Panc1 (cell line): ENCODE measurements around the gene CENPT. TPM values are rescaled to one million over a fixed set of nuclear protein-coding genes. Genes with fewer than 3 reads are reported as not detected.

Experiments used
- ATAC-seq: fragments of 200-7000 bp; cut with Tn5 transposase; 2 replicates; pipeline ENCODE4 v1.9.1; 2020; ENCODE audit warnings: mild to moderate bottlenecking, moderate library complexity
- BruUV-seq: library from RNA; stranded (reverse); fragments of 400-500 nt; replicated peaks from 2 replicates; lab custom pipeline; 2021; lab: Mats Ljungman, UMichigan
- CTCF ChIA-PET: fragments of 300-600 bp; sonication (Branson Sonifier 250); formaldehyde crosslinking; loops from one replicate; lab custom pipeline; 2022; ENCODE audit warnings: antibody characterized with exemption; lab: Charles Lee
- POLR2A ChIA-PET: fragments of 300-600 bp; sonication (Branson Sonifier 250); formaldehyde crosslinking; loops from one replicate; lab custom pipeline; 2022; ENCODE audit warnings: antibody characterized with exemption; lab: Charles Lee
- DNase-seq: peaks from one replicate; pipeline ENCODE4 v3.0.0-alpha.2; 2010; ENCODE audit warnings: low read depth, low spot score
- H3K27ac ChIP-seq: 2 replicates; pipeline ENCODE4 v1.5.1; 2011; ENCODE audit warnings: mild to moderate bottlenecking, low read length, inconsistent platforms
- H3K27me3 ChIP-seq: fragments of 200-500 bp; sonication (Bioruptor generic); 2 replicates; pipeline ENCODE4 v1.6.0; 2014; ENCODE audit warnings: low read length, inconsistent platforms; ENCODE audit not compliant: control insufficient read depth, insufficient read depth
- H3K36me3 ChIP-seq: fragments of 200-500 bp; sonication (Bioruptor generic); 2 replicates; pipeline ENCODE4 v1.5.1; 2014; ENCODE audit warnings: inconsistent platforms, mild to moderate bottlenecking, low read length, moderate library complexity; ENCODE audit not compliant: control insufficient read depth, insufficient read depth
- H3K4me1 ChIP-seq: 2 replicates; pipeline ENCODE4 v1.5.1; 2011; ENCODE audit warnings: inconsistent platforms, mild to moderate bottlenecking, low read length, moderate library complexity; ENCODE audit not compliant: control insufficient read depth, insufficient read depth
- H3K4me3 ChIP-seq, 2 experiments: 2 replicates each; pipeline ENCODE4 v1.5.1; 2011 to 2012; ENCODE audit warnings: low read depth in 2 of 2, low read length in 2 of 2, mild to moderate bottlenecking in 2 of 2, inconsistent platforms in 1 of 2, moderate library complexity in 1 of 2
- H3K9me3 ChIP-seq: fragments of 200-500 bp; sonication (Bioruptor generic); 2 replicates; pipeline ENCODE4 v1.5.1; 2014; ENCODE audit warnings: low read depth, mild to moderate bottlenecking, inconsistent platforms, low read length, moderate library complexity; ENCODE audit not compliant: control insufficient read depth, insufficient read depth
- POLR2AphosphoS5 ChIP-seq: IDR thresholded peaks from 2 replicates; pipeline ENCODE4 v1.6.1; 2012; ENCODE audit warnings: mild to moderate bottlenecking, low read depth, low read length, moderate library complexity
- SIN3A ChIP-seq: IDR thresholded peaks from 2 replicates; pipeline ENCODE4 v1.6.1; 2012; ENCODE audit warnings: low read depth, mild to moderate bottlenecking, low read length, moderate library complexity, borderline replicate concordance; ENCODE audit not compliant: insufficient read depth
- TCF7L2 ChIP-seq: IDR thresholded peaks from 2 replicates; pipeline ENCODE4 v1.6.1; 2011; ENCODE audit warnings: mild to moderate bottlenecking, low read depth, low read length, inconsistent platforms
- in situ Hi-C: cut with HindIII; loops from 2 replicates; pipeline ENCODE4 v1.10.0; 2016; ENCODE audit warnings: low sequenced_read_pairs, low pct_unique_long_range_greater_than_20kb
- intact Hi-C: fragments of 100-400 bp; cut with micrococcal nuclease; formaldehyde crosslinking; loops from one replicate; pipeline ENCODE4 v1.10.0; 2022; ENCODE audit not compliant: unreplicated experiment
- total RNA-seq: library from RNA; stranded (reverse); gene quantifications from one replicate; pipeline ENCODE4 v1.2.1, GENCODE V29; 2021; ENCODE audit not compliant: unreplicated experiment
- TF ChIP-seq, protein P1 (sequence below): fragments of 450-650 bp; IDR thresholded peaks from 2 replicates; pipeline ENCODE4 v1.5.1; 2017; ENCODE audit warnings: mild to moderate bottlenecking
- TF ChIP-seq, protein P2 (sequence below), 2 experiments: IDR thresholded peaks; 2 replicates each; pipeline ENCODE4 v1.6.1; 2011 to 2012; ENCODE audit warnings: low read depth in 2 of 2, control low read depth in 1 of 2, low read length in 1 of 2, mild to moderate bottlenecking in 1 of 2, moderate library complexity in 1 of 2; ENCODE audit not compliant: insufficient read depth in 1 of 2

Gene CENPT
- total RNA-seq, 1 experiment from 2014 or later: 43.4 TPM

DNA sequence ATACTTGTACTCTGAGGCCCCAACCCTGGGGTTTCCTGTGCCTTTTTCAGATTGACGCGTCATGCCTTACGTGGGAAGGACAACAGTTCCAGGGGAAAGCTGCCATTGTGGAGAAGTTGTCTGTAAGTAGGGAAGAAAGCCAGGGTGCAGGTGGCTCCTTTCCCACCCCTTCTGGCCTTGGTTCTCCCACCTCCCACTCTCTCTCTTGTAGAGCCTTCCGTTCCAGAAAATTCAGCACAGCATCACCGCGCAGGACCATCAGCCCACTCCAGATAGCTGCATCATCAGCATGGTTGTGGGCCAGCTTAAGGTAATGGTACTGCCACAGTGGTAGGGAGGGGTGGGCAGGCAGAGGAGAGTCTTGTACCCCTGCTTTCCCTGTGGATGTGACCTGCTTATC, 20.8 kb upstream of the CENPT start:
- TF ChIP-seq SIN3A (no peak), TCF7L2 (no peak), POLR2AphosphoS5 (no peak)
- TF ChIP-seq, protein P1, sequence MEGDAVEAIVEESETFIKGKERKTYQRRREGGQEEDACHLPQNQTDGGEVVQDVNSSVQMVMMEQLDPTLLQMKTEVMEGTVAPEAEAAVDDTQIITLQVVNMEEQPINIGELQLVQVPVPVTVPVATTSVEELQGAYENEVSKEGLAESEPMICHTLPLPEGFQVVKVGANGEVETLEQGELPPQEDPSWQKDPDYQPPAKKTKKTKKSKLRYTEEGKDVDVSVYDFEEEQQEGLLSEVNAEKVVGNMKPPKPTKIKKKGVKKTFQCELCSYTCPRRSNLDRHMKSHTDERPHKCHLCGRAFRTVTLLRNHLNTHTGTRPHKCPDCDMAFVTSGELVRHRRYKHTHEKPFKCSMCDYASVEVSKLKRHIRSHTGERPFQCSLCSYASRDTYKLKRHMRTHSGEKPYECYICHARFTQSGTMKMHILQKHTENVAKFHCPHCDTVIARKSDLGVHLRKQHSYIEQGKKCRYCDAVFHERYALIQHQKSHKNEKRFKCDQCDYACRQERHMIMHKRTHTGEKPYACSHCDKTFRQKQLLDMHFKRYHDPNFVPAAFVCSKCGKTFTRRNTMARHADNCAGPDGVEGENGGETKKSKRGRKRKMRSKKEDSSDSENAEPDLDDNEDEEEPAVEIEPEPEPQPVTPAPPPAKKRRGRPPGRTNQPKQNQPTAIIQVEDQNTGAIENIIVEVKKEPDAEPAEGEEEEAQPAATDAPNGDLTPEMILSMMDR: no peak
- TF ChIP-seq, protein P2, sequence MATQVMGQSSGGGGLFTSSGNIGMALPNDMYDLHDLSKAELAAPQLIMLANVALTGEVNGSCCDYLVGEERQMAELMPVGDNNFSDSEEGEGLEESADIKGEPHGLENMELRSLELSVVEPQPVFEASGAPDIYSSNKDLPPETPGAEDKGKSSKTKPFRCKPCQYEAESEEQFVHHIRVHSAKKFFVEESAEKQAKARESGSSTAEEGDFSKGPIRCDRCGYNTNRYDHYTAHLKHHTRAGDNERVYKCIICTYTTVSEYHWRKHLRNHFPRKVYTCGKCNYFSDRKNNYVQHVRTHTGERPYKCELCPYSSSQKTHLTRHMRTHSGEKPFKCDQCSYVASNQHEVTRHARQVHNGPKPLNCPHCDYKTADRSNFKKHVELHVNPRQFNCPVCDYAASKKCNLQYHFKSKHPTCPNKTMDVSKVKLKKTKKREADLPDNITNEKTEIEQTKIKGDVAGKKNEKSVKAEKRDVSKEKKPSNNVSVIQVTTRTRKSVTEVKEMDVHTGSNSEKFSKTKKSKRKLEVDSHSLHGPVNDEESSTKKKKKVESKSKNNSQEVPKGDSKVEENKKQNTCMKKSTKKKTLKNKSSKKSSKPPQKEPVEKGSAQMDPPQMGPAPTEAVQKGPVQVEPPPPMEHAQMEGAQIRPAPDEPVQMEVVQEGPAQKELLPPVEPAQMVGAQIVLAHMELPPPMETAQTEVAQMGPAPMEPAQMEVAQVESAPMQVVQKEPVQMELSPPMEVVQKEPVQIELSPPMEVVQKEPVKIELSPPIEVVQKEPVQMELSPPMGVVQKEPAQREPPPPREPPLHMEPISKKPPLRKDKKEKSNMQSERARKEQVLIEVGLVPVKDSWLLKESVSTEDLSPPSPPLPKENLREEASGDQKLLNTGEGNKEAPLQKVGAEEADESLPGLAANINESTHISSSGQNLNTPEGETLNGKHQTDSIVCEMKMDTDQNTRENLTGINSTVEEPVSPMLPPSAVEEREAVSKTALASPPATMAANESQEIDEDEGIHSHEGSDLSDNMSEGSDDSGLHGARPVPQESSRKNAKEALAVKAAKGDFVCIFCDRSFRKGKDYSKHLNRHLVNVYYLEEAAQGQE (IDR thresholded peaks at IDR 0.05; ENCODE audit: insufficient read depth in 1 of 2, low read depth in 2 of 2, low read length in 1 of 2): no peak
- BruUV-seq: no TSS peak
- intact Hi-C loops: no loop called here
- ChIA-PET POLR2A (no interaction called here), CTCF (no interaction called here)
- no peak overlapping the region for H3K4me3 ChIP-seq
- no peaks in the 10 kb centered on the region for H3K9me3 ChIP-seq
- in situ Hi-C loops: no loop called here
- no peak overlapping the region for H3K27ac ChIP-seq
- no peak for ATAC-seq
- no peaks in the 10 kb centered on the region for H3K27me3 ChIP-seq
- no peaks in the 10 kb centered on the region; the same call in none of the 2 replicates for H3K36me3 ChIP-seq
- peaks cover 6% of the 10 kb centered on the region for H3K4me1 ChIP-seq
- DNase-seq: no peak

DNA sequence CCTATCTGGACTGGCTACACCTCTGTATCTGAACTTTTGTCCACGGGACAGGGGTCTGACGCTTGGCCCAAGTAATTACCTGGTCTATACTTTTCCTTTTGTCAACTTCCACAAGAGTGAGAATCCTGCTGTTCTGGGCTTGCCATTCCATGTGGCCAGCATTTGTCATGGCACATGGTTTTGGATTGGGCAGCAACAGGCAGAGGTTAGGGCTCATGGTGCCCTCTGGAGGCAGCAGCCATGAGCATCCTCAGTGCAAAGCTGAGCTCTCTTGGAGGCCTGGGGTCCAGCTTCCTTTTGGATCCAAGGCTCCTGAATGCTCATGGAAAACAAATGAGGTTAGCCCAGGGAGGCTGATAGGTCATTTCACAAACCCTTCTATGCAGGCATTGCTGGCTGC, 17.8 kb upstream of the CENPT start:
- H3K4me1 ChIP-seq: no peaks in the 10 kb centered on the region
- intact Hi-C loops (no loop called here), in situ Hi-C loops (no loop called here)
- DNase-seq (no peak), ATAC-seq (peak; percentile 84; the same call in 1 of the 2 replicates)
- no peak overlapping the region for H3K4me3 ChIP-seq
- no peaks in the 10 kb centered on the region; the same call in none of the 2 replicates for H3K36me3 ChIP-seq
- BruUV-seq: no TSS peak
- H3K27ac ChIP-seq: no peak overlapping the region
- no peaks in the 10 kb centered on the region for H3K27me3 ChIP-seq
- no peaks in the 10 kb centered on the region for H3K9me3 ChIP-seq
- no peak for TF ChIP-seq POLR2AphosphoS5
- TF ChIP-seq TCF7L2: no peak
- TF ChIP-seq SIN3A: no peak
- TF ChIP-seq, protein P2 (IDR thresholded peaks at IDR 0.05; ENCODE audit: insufficient read depth in 1 of 2, low read depth in 2 of 2, low read length in 1 of 2): no peak
- TF ChIP-seq, protein P1: no peak; the same call in 1 of the 2 replicates
- ChIA-PET POLR2A (no interaction called here), CTCF (no interaction called here)
